Measurements from ENCODE around the gene NRBF2.

The NRBF2 gene

GRCh38 chr10:63165249-63165648 is 32.1 kb downstream of the NRBF2 start:
- DNase-seq: no peak

- no peak for DNase-seq
These were observed 33.7 kb downstream of the NRBF2 start for GRCh38 chr10:63166742-63167258.

- DNase-seq: no peak
These were observed 35.8 kb downstream of the NRBF2 start for GRCh38 chr10:63168821-63169462.

- DNase-seq: no peak
These were observed 36.5 kb downstream of the NRBF2 start for GRCh38 chr10:63169624-63170023.

GRCh38 chr10:63171255-63171855 is 38.2 kb downstream of the NRBF2 start:
- no peak for DNase-seq

DNA sequence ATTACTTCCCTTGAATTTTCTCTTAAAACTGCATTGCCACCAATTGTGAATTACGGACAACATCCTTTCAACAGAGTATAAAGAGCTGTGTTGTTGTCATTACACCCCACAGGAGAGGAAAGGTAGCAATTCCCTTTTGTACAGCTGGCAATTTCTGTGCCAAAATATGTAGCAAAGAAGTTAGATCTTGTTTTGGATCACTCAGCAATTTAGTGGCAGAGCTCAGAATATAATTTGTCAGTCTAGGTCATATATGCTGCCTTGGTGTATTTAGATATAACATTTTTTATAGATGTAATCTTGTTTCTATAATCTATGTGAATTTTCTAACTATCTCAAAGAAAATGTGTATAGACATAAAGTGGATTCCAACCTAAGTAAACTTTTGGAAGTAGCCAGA is 38.8 kb downstream of the NRBF2 start:
- no peak for DNase-seq

DNA sequence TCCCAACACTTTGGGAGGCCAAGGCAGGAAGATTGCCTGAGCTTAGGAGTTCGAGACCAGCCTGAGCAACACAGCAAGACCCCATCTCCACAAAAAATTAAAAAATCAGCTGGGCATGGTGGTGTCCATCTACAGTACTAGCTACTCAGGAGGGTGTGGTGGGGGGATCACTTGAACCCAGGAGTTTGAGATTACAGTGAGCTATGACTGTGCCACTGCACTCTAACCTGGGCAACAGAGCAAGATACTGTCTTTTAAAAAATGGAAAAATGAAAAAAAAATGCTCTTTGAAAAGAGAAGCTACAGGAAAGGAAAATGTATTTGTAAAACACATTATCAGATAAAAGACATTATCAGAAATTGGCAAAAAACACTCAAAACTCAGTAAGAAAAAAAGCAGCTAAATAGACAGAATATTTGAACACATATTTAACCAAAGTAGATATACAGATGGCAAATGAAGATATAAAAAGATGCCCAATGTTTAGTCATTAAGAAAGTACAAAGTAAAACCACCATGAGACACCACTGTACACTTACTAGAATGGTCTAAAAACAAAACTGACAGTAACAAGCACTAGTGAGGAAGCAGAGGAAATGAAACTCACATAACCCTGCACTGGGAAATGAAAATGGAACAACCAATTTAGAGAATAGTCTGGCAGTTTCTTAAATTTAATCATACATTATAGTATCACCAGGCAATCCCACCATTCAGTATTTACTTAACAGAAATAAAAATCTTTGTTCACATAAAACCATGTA is 40.5 kb downstream of the NRBF2 start:
- DNase-seq: no peak

GRCh38 chr10:63175534-63175933 is 42.4 kb downstream of the NRBF2 start:
- no peak for DNase-seq

DNA sequence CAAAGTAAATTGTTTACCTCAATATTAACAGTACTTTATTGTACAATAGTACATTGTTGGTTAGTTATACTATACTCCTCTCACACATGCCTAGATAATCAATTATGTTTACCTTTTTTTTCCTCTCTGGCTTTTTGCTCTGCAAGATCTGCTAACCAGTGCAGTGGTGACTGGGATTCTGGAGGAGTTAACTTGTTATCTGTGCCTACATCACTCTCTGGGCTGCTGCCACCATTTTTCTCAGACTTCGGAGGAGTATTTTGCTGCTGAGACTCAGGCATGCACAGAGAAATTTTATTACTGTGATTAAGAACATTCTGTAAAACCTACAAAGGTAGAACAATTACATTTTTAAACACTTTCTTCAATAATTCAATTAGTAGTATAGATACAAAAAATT is 59.7 kb downstream of the NRBF2 start:
- no peak for DNase-seq

DNA sequence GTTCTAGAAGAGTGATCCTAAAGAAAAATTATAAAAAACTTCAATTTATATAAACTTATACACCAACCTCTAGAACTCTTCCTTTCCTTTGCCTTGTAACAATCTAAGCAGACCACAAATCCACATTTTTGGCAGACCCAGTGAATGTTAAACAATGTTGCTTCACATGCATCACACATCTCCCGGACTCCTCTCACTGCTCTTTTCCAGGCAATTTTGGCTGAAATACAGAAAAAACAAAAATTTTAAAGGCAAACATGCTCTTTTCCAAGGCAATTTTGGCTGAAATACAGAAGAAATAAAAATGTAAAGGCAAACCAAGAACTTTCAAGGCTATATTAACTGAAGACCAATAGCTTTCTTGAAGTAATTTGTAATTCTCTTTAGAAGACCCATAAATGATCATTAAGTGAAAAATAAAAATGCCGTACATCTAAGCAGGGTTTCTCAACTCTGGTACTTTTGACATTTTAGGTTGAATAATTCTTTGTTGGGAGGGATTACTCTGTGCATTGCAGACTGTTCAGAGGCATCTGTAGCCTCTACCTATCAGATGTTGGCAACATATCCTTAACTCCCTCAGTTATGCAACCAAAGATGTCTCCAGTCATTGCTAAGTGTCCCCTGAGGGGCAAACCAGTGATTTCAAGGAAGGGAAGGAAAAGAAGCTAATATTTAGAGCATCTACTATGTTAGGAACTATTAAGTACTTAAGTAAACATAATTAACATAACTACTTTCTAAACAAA is 64.4 kb downstream of the NRBF2 start:
- no peak for DNase-seq

GRCh38 chr10:63199716-63200115 is 66.6 kb downstream of the NRBF2 start:
- DNase-seq: no peak

DNA sequence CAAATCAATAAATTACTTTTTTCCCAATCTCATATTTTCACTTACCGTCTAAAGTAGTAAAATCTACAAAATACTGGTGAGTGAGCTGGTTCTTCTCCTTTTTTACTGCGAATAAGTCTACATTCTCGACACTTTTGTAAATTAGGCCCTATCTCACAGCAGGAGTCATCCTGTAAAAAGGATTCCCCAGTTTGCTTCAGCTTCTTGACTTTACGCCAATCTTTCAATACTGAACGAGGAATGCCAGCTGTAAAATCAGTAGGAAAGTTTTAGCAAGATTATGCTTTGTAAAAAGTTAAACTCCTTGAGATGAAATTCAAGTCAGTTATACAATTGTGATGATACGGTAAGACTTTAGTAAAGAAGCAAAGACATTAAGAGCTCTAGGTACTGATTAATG is 67.3 kb downstream of the NRBF2 start:
- no peak for DNase-seq

DNA sequence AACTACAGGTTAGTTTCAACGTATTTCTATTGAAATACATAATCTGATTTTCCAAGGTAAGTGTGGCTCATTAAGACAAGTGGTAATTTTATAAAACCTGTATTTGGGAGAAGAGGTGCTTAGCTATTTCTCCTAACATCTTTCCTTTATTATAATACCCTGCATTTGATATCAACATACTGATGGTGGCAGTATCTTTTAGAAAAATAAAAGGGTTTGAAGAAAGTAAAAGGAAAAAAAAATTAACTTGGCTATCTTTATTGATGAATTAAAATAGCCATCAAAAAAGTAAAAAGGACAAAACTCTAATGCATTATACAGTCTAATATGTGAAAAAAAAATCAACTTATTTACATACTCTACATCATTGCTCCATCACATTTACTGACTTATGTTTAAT is 68.0 kb downstream of the NRBF2 start:
- DNase-seq: no peak

Data from stimulated activated CD4-positive, alpha-beta T cell treated with anti-CD3 and anti-CD28 coated beads, Interleukin-4, amount 100 ng/mL, for 1 hour (primary cell).